Subcutaneous abdominal adipose tissue (tissue), 5 donors: Measurements from ENCODE around the gene DDX39B.

Experiments used
- H3K27ac ChIP-seq: one replicate; pipeline ENCODE4 v1.7.0; 2013; ENCODE audit warnings: low read depth, mild to moderate bottlenecking, inconsistent platforms, low read length, moderate library complexity
- H3K27me3 ChIP-seq, 5 donors: one replicate each; pipeline ENCODE4 v1.7.0; 2013; ENCODE audit warnings: low read length in 5 of 5, inconsistent platforms in 1 of 5; ENCODE audit not compliant: control insufficient read depth in 5 of 5, insufficient read depth in 4 of 5
- H3K36me3 ChIP-seq, 5 donors: one replicate each; pipeline ENCODE4 v1.7.0; 2013; ENCODE audit warnings: low read length in 5 of 5; ENCODE audit not compliant: control insufficient read depth in 5 of 5, insufficient read depth in 5 of 5
- H3K4me1 ChIP-seq, 5 donors: one replicate each; pipeline ENCODE4 v1.7.0; 2013; ENCODE audit warnings: low read length in 5 of 5, mild to moderate bottlenecking in 3 of 5, moderate library complexity in 1 of 5; ENCODE audit not compliant: control insufficient read depth in 5 of 5, insufficient read depth in 5 of 5
- H3K4me3 ChIP-seq, 5 donors: one replicate each; pipeline ENCODE4 v1.7.0; 2013; ENCODE audit warnings: low read length in 5 of 5, low read depth in 1 of 5
- H3K9ac ChIP-seq, 5 donors: one replicate each; pipeline ENCODE4 v1.7.0; 2013; ENCODE audit warnings: low read length in 5 of 5, mild to moderate bottlenecking in 4 of 5, moderate library complexity in 3 of 5
- H3K9me3 ChIP-seq, 5 donors: one replicate each; pipeline ENCODE4 v1.7.0; 2013; ENCODE audit warnings: low read length in 5 of 5; ENCODE audit not compliant: control insufficient read depth in 5 of 5
- donor health status: healthy.
- donor health status: healthy.
- donor health status: healthy.
- donor health status: healthy.
- donor health status: healthy.

Gene DDX39B

DNA sequence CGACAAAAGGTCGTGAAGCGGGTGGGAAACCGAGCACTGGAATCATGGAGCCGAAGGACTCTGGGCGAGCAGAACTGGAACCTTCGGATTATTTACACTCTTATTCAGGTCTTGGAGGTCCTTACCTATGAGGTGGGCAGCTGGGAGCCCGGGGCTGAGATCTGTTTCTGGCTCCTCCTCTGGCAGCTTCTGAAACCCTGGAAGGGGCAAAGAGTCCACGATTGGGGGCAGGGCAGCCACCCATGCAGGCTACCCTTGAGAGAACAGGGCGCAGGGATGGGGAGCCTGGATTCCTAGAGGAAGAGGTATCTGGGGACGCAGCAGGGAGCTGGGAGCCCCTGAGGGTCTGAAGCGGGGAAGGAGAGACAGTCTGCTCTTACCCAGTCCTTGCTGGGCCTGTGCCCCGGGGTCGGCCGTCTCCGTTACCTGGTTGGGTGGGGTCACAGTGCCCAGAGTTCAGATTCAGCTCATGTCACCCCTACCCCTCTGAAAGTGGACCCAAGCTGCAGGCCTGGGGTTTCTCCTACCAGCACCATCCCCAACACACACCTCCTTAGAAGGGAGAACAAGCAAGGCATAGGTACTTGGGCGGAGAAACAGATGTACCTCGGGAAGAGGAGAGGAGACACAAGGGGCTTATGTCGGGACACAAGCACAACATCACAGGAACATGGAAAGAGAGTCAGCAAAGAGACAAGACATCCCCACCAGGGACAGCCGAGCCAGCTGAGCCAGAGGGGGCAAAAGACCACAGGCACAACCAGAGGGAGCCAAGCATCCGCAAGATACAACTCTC lies 39.8 kb upstream of the DDX39B start:
- H3K4me3 ChIP-seq: peak overlapping the region; percentile 89 to 96 (median 92)
- peaks cover 5 to 54% (median 27%) of the 10 kb centered on the region in 5 donors for H3K4me1 ChIP-seq
- H3K27ac ChIP-seq: peak overlapping the region; percentile 70
- peaks cover 0 to 6% (median 2%) of the 10 kb centered on the region in 5 donors for H3K27me3 ChIP-seq
- peak overlapping the region; percentile 76 to 96 (median 93) for H3K9ac ChIP-seq
- no peaks in the 10 kb centered on the region for H3K9me3 ChIP-seq
- peaks cover 0 to 4% (median 0%) of the 10 kb centered on the region in 5 donors for H3K36me3 ChIP-seq

DNA sequence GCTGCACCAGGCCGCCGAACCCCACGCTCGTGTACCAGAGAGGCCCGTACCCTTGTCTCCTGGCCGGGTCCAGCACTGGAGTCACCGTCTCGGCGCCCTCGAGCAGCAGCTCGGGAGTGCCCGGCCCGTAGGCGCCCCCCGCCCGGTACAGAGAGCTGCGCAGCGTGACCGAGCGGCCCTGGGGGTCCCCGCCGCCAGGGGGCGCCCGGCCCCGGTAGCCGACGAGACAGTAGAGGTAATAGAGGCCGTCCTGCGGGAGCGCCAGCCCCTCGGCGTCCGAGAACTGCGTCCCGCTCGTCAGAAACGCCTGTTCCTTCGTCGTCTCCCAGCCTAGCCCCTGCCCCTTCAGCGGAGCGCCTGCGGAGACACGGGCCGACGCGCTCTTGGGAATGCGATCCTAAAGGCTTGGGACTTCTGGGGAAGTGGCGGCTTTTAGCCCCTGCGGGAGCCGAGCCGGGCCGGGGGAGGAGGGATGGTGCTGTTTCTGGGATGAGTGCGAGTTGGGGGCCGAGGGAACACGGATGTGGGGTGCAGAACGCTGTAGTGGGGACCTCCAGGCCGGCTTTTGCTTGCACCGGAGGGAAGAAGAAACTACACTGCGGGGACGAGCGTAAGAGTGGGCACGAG lies 39.1 kb upstream of the DDX39B start:
- H3K4me3 ChIP-seq: peak overlapping the region; percentile 89 to 96 (median 92)
- peak overlapping the region; percentile 70 for H3K27ac ChIP-seq
- peaks cover 0 to 4% (median 0%) of the 10 kb centered on the region in 5 donors for H3K27me3 ChIP-seq
- peak overlapping the region; percentile 76 to 96 (median 93) for H3K9ac ChIP-seq
- no peaks in the 10 kb centered on the region for H3K9me3 ChIP-seq
- H3K4me1 ChIP-seq: peaks cover 5 to 53% (median 27%) of the 10 kb centered on the region in 5 donors
- H3K36me3 ChIP-seq: peaks cover 0 to 4% (median 0%) of the 10 kb centered on the region in 5 donors

DNA sequence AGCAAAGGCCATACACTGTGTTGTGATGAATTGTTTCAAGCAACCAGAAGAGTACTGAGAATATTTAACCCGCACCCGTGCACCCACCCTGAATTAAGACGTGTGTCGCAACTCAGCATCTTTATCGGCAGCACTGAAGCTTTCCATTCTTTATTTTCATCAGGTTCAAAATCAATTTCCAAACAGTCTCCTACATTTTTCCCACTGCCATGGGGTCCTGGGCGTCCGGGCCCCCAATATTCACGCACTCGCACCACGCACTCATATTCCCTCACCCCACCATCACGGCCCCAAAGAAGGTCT lies 38.6 kb upstream of the DDX39B start:
- Histone ChIP-seq H3K27ac (no peak overlapping the region), H3K9ac (peak overlapping the region in 4 of 5 donors; percentile 1 to 96 (median 94)), H3K4me3 (peak overlapping the region; percentile 48 to 96 (median 89)), H3K36me3 (peaks cover 0 to 4% (median 0%) of the 10 kb centered on the region in 5 donors), H3K4me1 (peaks cover 5 to 53% (median 29%) of the 10 kb centered on the region in 5 donors), H3K27me3 (peaks cover 0 to 3% (median 0%) of the 10 kb centered on the region in 5 donors), H3K9me3 (no peaks in the 10 kb centered on the region)

DNA sequence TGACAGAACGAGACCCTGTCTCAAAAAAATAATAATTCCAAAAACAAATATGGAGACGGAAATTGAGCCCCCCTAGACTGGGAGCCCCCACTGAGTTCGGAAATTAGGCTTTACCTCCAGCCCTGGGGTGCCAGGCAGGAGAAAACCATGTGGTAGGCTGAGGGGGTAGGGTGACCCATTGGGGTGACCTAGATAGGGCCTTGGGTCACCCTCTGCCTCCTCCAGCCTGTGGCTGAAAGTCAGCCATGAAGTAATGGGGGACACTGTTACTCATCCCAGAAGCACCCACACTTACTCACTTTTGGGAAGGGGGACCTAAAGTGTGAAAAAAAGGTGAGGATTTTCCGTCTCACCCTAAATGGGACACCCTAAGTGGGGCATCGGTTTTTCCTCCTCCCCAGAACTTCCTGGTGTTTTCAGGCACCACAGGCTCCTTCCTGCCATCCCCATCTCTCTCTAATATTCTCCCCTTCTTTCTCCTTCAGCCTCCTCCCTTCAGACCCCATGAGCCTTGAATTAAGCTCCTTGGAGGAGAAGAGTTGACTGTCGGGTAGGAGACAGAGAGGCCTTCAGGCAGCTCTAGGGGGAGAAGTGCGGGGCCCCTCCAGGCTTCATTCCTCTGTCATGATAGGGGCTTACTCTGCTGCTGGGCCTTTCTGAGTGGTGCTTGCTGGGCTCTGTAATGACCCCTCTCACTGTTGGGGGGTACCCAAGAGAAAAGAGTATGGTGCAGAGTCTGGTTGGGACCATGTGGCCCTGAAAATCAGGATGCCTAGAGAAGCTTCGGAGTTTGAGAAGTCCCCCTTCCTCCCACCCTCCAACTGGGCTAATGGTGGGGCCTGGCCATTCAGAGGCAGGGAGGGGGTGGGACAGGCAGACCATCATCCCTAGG lies 38.0 kb upstream of the DDX39B start:
- peaks cover 5 to 54% (median 30%) of the 10 kb centered on the region in 5 donors for H3K4me1 ChIP-seq
- H3K9me3 ChIP-seq: no peaks in the 10 kb centered on the region
- peak overlapping the region in 2 of 5 donors; percentile 23 to 94 for H3K9ac ChIP-seq
- H3K27me3 ChIP-seq: peaks cover 0 to 4% (median 0%) of the 10 kb centered on the region in 5 donors
- peak overlapping the region in 1 of 5 donors; percentile 92 for H3K4me3 ChIP-seq
- no peak overlapping the region for H3K27ac ChIP-seq
- peaks cover 0 to 4% (median 0%) of the 10 kb centered on the region in 5 donors for H3K36me3 ChIP-seq

DNA sequence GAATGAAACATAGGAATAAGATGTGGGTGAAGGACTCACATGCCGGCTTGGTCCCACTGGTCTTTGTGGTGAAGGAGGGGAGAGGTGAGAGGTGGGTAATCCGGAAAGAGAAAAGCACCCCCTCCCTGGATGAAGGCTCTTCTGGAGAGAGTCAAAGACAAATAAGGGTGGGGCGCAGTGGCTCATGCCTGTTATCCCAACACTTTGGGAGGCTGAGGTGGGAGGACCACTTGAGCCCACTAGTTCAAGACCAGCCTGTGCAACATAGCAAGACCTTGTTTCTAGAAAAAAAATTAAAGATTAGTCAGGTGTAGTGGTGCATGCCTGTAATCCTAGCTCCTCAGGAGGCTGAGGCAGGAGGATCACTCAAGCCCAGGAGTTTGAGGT lies 37.3 kb upstream of the DDX39B start:
- no peak overlapping the region for H3K9ac ChIP-seq
- H3K4me1 ChIP-seq: peaks cover 5 to 54% (median 30%) of the 10 kb centered on the region in 5 donors

DNA sequence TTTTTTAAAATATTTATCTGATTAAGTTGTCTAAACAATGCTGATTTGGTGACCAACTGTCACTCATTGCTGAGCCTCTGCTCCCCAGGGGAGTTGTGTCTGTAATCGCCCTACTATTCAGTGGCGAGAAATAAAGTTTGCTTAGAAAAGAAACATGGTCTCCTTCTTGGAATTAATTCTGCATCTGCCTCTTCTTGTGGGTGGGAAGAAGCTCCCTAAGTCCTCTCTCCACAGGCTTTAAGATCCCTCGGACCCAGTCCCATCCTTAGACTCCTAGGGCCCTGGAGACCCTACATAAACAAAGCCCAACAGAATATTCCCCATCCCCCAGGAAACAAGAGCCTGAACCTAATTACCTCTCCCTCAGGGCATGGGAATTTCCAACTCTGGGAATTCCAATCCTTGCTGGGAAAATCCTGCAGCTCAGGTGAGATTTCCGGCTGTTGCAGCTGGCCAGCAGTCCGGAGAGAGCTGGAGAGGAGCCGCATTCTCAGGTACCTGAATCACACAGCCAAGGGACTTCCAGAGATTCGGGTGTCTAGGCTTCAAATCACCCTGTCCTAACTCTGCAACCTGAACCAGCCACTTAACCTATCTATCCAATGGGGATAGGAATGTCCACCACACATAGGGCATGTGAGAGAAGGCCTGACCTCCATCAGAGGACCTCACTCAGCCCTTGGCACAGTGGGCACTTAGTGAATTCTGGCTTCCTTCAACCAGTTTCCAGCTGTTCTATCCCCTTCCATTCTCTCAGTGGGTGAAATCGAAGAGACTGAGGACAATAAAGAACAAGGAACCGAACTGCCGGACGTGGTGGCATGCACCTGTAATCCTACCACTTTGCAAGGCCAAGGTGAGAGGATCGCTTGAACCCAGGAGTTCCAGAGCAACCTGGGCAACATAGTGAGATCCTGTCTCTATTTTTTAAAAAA lies 36.6 kb upstream of the DDX39B start:
- Histone ChIP-seq H3K9me3 (no peaks in the 10 kb centered on the region), H3K4me3 (no peak overlapping the region), H3K4me1 (peaks cover 5 to 54% (median 30%) of the 10 kb centered on the region in 5 donors), H3K36me3 (peaks cover 0 to 4% (median 0%) of the 10 kb centered on the region in 5 donors), H3K9ac (no peak overlapping the region), H3K27me3 (peaks cover 0 to 4% (median 0%) of the 10 kb centered on the region in 5 donors), H3K27ac (no peak overlapping the region)

More for the DNA sequence above, 37.3 kb upstream of the DDX39B start:
- no peak overlapping the region for H3K27ac ChIP-seq
- H3K27me3 ChIP-seq: peaks cover 0 to 4% (median 0%) of the 10 kb centered on the region in 5 donors
- H3K36me3 ChIP-seq: peaks cover 0 to 4% (median 0%) of the 10 kb centered on the region in 5 donors
- no peaks in the 10 kb centered on the region for H3K9me3 ChIP-seq
- no peak overlapping the region for H3K4me3 ChIP-seq

DNA sequence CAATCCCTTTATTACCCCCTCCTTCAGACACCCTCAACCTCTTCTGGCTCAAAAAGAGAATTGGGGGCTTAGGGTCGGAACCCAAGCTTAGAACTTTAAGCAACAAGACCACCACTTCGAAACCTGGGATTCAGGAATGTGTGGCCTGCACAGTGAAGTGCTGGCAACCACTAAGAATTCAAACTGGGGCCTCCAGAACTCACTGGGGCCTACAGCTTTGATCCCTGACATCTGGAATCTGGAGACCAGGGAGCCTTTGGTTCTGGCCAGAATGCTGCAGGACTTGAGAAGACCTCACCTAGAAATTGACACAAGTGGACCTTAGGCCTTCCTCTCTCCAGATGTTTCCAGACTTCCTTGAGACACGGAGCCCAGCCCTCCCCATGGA lies 35.8 kb upstream of the DDX39B start:
- Histone ChIP-seq H3K27me3 (peaks cover 0 to 4% (median under 1%) of the 10 kb centered on the region in 5 donors), H3K36me3 (peaks cover 0 to 4% (median 0%) of the 10 kb centered on the region in 5 donors), H3K4me1 (peaks cover 4 to 50% (median 30%) of the 10 kb centered on the region in 5 donors), H3K4me3 (no peak overlapping the region), H3K9me3 (no peaks in the 10 kb centered on the region), H3K27ac (no peak overlapping the region), H3K9ac (no peak overlapping the region)

DNA sequence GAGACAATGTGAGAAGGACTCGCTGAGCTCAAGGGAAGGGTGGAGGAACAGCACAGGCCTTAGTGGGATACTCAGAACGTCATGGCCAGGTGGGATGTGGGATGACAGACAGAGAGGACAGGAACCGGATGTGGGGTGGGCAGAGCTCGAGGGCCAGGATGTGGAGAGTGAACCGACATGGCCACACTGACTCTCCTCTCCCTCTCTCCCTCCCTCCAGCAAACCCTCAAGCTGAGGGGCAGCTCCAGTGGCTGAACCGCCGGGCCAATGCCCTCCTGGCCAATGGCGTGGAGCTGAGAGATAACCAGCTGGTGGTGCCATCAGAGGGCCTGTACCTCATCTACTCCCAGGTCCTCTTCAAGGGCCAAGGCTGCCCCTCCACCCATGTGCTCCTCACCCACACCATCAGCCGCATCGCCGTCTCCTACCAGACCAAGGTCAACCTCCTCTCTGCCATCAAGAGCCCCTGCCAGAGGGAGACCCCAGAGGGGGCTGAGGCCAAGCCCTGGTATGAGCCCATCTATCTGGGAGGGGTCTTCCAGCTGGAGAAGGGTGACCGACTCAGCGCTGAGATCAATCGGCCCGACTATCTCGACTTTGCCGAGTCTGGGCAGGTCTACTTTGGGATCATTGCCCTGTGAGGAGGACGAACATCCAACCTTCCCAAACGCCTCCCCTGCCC lies 35.2 kb upstream of the DDX39B start:
- no peak overlapping the region for H3K27ac ChIP-seq
- H3K27me3 ChIP-seq: peaks cover 0 to 4% (median 0%) of the 10 kb centered on the region in 5 donors
- H3K9ac ChIP-seq: no peak overlapping the region
- peaks cover 2 to 44% (median 26%) of the 10 kb centered on the region in 5 donors for H3K4me1 ChIP-seq
- H3K36me3 ChIP-seq: peaks cover 0 to 4% (median 0%) of the 10 kb centered on the region in 5 donors
- no peaks in the 10 kb centered on the region for H3K9me3 ChIP-seq
- peak overlapping the region in 3 of 5 donors; percentile 2 to 56 (median 5) for H3K4me3 ChIP-seq
